KG1 (cell line): ENCODE results near the gene DCAF7.
A peak's percentile ranks its signal among the peaks of the same experiment; 100 is the strongest.

Experiments
- DNase-seq: peaks from one replicate; lab custom pipeline; 2025; lab: John Stamatoyannopoulos, UW

The DCAF7 gene

GRCh38 chr17:63588797-63589196 lies 38.5 kb downstream of the DCAF7 start:
- DNase-seq = no peak

- DNase-seq = no peak
Observed at GRCh38 chr17:63589646-63590045, 39.4 kb downstream of the DCAF7 start.

DNA sequence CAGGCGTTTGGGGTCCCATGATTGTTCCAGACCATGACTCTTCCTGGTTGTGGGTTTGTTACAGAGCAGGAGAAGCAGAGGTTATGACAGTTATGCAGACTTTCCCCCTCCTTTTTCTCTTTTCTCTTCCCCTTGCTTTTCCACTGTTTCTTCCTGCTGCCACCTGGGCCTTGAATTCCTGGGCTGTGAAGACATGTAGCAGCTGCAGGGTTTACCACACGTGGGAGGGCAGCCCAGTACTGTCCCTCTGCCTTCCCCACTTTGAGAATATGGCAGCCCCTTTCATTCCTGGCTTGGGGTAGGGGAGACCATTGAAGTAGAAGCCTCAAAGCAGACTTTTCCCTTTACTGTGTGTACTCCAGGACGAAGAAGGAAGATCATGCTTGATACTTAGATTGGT lies 42.5 kb downstream of the DCAF7 start:
- DNase-seq = no peak

DNA sequence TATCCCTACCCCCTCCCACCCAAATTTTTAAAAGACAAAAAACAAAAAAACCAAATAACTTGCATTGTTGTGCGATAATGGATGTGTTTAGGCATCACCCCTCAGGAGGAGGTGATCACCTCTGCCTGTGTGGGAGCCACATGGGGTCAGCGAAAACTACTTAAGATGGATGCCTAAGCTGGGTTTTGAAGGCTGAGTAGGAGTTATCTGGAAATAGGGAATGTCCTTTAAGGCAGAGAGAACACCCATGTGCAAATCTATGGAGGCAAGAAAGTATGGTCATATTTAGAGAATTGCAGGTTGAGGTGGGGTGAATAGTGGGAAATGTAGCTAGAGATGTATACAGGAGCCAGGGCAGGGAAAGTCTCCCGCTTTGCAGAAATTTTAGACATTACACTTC lies 44.9 kb downstream of the DCAF7 start:
- no peak for DNase-seq

DNA sequence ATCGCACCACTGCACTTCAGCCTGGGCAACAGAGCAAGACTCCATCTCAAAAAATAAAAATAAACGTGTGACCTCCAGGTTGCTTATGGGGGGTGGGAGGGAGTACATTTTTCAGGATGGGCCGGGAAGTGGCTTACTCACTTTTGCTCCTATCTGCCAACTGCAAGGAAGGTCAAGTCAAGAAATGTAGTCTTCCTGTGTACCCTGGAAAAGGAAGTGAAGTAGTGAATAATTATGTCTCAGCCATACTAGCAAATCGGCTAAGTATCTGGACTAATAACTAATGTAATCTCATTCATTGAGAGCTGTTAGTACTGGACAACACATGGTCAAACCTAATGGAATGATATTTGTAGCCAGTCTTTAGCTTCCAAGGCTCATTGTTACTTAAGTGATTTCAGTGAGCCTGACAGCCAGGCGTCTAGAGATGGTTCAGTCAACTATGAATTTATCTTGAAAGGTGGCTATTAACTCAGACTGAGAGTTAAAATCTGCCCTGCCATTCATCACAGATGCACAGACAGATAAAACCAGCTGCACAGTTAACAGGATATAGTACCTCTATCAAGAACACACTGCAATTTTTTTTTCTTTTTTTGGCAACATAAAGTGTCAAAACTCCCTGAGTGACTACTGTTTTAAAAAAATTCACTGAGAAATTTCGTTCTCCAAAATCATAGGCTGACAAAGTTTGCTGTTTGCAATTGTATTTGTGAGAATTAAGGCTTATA lies 46.7 kb downstream of the DCAF7 start:
- DNase-seq = no peak

DNA sequence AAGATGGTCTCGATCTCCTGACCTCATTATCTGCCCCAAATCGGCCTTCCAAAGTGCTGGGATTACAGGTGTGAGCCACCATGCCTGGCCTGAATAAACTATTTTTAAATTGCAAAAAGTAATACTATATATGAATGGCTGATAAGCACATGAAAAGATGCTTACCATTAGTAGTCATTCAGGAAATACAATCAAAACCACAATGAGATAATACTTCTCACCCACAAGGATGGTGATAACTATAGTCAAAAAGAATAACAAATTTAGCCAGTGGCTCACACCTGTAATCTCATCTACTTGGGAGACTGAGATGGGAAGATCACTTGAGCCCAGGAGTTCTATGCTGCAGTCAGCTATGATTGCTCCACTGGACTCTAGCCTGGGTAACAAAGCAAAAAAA lies 48.0 kb downstream of the DCAF7 start:
- DNase-seq = no peak

GRCh38 chr17:63600569-63601438 lies 50.5 kb downstream of the DCAF7 start, which contains the start of gene TACO1:
Gene TACO1 (plus strand): TSS chr17:63600895. CDS start chr17:63601084, 189 bp downstream.
- DNase-seq = peak; percentile 71

DNA sequence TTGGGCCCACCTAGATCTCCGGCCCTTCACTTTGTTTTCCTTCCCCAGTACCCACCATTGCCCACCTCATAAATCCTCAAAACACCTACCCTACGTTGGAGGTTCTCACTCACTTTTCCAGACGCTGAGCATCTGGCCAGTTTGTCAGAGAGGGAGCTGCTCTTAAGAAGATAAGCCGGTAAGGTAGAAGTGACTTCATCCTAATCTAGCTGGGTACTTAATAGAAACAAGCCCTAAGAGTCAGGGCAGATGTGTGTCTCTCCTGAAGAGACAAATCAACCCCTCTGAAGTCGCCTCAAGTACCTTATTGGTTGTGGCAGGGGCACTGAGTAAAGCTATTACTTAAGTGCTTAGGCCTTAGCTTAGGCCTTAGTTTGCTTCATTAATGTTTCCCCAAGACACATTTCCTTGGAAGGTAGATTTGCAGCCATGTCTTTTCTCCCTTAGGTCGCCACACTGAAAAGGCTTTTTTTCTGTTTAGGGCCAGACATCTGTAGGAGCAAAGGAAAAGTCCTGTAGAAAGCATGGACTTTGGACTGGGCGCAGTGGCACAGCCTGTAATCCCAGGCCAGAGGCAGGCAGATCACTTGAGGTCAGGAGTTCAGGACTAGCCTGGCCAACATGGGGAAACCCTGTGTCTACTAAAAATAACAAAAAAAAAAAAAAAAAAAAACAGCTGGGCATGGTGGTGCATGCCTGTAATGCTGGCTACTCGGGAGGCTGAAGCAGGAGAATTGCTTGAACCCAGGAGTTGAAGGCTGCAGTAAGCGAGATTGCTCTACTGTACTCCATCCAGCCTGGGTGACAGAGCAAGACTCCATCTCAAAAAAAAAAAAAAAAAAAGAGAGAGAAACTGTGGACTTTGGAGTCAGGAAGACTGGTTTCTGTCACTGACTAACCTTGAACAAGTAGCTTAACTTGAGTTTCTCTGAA lies 51.4 kb downstream of the DCAF7 start:
- DNase-seq = no peak

GRCh38 chr17:63609816-63610573 lies 59.7 kb downstream of the DCAF7 start:
- no peak for DNase-seq

DNA sequence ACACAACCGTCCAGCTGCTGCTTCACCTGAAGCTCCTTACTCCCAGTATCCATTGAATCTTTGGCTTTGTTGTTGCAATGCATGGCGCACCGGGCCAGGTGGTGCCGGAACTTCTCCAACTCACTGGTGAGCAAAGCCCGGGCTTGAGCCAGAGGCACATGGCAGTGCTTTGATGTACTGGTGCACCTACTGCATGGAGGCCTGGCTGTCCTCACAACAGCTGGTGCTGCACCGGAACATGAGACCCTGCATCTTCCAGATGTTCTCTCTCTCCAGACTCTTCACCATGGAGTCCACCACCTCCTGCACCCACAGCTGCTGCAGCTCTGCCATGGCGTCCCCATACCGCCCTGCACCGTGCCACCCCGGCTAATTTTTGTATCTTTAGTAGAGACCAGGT lies 60.6 kb downstream of the DCAF7 start:
- no peak for DNase-seq

- no peak for DNase-seq
Observed at GRCh38 chr17:63611354-63611753, 61.1 kb downstream of the DCAF7 start.

DNA sequence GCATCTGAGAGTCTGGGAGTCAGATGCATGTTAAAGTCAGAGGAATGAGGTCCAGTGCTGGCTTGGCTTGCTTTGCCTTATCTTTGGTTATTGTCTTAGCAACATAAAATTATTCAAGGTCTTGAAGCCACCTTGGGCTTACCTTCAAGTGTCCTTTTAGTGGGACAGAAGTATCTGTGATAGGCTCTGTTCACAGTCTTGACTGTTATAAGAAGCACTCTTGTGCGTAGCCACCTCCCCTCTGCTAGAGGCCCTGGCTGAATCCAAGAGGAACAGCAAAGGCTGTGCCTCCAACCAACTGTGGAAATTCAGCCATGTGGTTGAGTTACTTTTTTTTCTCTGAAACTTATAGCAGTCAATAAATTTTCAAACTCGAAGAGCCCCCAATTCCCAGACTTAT lies 63.4 kb downstream of the DCAF7 start:
- no peak for DNase-seq

DNA sequence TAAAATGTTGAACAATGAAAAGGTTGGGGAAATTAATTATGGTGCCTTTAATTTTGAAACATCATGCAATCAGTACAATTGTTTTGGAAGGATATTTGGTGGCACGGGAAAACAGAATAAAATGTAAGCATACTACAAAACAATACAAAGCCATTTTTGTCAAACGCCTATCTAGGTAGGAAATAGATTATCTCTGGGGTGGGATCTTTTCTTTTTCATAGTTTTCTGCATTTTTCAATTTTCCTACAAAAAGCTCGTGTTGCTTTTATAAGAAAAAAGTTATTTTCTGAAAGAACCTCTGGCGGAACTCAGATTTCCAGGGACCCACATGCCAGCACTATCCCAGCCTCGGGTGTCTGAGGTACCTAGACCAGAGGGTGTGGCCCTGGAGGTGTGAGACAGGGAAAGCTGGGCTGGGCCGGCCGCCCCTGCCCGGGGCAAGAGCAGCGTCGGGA lies 71.0 kb downstream of the DCAF7 start:
- DNase-seq = no peak

DNA sequence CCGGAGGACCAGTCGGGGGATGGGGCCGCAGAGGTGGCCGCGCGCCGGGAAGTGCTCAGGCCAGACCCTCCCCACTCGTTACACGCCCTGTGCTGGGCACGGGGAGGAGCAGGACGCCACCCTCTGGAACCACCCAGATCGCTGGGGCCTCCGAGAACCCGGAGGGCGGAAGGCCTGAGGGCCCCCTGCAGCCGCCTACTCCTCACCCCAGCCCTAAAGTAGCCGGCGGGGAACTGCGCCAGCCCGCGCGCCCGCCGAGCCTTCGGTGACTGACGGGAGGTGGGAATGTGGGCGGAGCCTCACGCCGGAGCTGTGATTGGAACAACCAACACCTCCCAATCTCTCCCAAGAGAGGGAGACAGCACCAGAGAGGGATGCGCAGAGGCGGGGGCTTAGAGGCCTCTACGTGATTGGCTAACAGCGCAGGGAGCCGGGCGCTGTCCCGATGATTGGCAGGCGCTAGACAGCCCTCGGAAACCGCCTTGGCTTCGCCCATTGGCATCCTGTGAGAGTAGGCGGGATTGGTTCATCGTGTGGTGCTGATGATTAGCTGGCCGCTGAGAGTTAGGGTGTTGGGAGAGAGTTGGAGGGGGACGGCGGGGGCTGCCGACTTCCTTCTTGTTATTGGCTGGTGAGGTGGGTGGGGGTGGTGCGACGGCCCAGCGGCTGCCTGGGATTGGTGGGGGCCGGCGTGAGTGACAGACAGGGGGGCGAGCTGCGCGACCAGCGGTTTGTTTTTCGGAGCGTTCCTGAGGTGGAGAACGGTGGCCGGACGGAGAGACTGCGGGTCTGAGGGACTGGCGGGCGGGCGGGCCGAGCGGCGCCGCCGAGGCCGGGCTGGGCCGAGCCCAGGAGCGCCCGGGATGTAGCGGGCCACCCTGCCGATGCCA lies 71.7 kb downstream of the DCAF7 start, which contains the start of gene MAP3K3:
Gene MAP3K3 (plus strand): TSS at position 734 of the 890 bp plus-strand sequence. CDS start 343 bp downstream, outside the sequence.
- DNase-seq = peak; percentile 98

DNA sequence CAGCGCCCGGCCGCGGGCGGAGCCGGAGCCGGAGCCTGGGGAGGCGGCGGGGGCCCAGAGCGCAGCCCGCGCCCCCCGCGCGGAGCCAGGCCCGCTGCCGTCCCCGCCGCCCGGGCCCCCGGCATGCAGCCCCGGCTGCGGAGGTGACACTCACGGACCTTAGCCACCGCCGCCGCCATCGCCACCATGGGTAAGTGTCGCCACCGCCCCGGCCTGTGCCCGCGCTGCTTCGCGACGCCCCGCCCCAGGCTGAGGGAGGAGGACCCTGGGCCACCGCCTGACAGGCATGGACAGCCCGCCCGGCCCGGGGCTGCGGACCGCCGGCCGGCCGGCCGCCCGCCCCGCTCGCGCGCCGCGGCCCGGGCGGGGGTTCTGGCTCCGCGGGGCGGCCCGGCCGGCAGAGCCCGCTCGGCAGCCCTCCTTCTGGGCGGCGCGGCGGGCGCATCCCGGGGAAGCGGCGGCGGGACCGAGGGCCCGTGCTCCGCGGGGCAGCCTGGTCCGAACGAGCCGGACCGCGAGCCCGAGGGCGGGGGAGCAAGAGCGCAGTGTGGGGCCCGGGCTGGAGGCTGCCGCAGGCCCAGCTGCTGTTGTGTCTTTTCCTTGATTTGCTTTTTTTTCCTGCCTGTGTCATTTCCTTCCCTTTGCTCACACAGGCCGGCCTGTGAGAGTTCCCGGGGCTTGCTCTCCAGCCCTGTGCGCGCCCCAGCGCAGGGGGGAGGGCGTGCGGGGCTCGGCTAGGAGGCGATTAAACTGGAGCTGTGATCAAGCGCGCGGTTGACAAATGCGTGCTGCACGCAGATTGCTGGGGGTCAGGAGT lies 72.5 kb downstream of the DCAF7 start:
- peak; percentile 31 for DNase-seq

- DNase-seq = no peak
Observed at GRCh38 chr17:63623786-63624530, 73.7 kb downstream of the DCAF7 start.

DNA sequence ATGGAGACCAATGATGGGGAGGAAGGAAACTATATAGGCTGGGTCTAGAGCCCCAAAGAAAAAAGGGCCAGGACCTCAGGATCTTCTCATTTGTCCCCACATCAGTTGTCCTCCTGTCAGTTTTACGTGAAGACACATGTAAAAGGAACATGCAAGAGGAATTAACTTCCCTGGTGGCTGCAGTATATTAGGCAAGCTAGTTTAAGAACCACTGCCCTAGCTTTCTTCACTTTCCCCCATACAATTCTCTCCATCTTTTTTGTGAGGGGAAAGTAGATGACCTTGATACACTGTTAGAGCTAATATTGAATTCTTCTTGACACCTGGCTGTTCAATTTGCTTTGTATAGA lies 74.2 kb downstream of the DCAF7 start:
- no peak for DNase-seq

- no peak for DNase-seq
Observed at GRCh38 chr17:63626551-63627180, 76.4 kb downstream of the DCAF7 start.
